Astrocyte (in vitro differentiated cells and primary cell): ENCODE data around the gene KDM7A. TPM values are rescaled to one million over a fixed set of nuclear protein-coding genes. Genes with fewer than 3 reads are reported as not detected.

Experiments
- DNase-seq: peaks from one replicate; pipeline ENCODE4 v3.0.0-alpha.2; 2010; ENCODE audit warnings: low read depth
- FAIRE-seq: peaks from 2 replicates; lab custom pipeline; 2011; peaks lifted over from hg19 to GRCh38; lab: Jason Lieb, UNC
- H2AFZ ChIP-seq: 2 replicates; pipeline ENCODE4 v1.6.0; 2012; ENCODE audit warnings: low read depth, low read length, inconsistent platforms
- H3K27ac ChIP-seq: 2 replicates; pipeline ENCODE4 v1.5.1; 2011; ENCODE audit warnings: low read depth, low read length, inconsistent platforms
- H3K27me3 ChIP-seq: 2 replicates; pipeline ENCODE4 v1.6.0; 2011; ENCODE audit warnings: low read length, inconsistent platforms; ENCODE audit not compliant: insufficient read depth
- H3K36me3 ChIP-seq: 2 replicates; pipeline ENCODE4 v1.5.1; 2011; ENCODE audit warnings: low read length, inconsistent platforms; ENCODE audit not compliant: insufficient read depth
- H3K4me1 ChIP-seq: 2 replicates; pipeline ENCODE4 v1.5.1; 2011; ENCODE audit warnings: low read length, inconsistent platforms; ENCODE audit not compliant: insufficient read depth
- H3K4me2 ChIP-seq: 2 replicates; pipeline ENCODE4 v1.6.0; 2012; ENCODE audit warnings: low read length, inconsistent platforms
- H3K4me3 ChIP-seq: 2 replicates; pipeline ENCODE4 v1.5.1; 2011; ENCODE audit warnings: low read depth, mild to moderate bottlenecking, low read length, inconsistent platforms; ENCODE audit not compliant: insufficient read depth
- H3K79me2 ChIP-seq: 2 replicates; pipeline ENCODE4 v1.6.0; 2012; ENCODE audit warnings: mild to moderate bottlenecking, low read length, inconsistent platforms; ENCODE audit not compliant: insufficient read depth
- H3K9ac ChIP-seq: 2 replicates; pipeline ENCODE4 v1.6.0; 2012; ENCODE audit warnings: mild to moderate bottlenecking, low read length, inconsistent platforms
- H3K9me3 ChIP-seq: 2 replicates; pipeline ENCODE4 v1.5.1; 2012; ENCODE audit warnings: low read depth, mild to moderate bottlenecking, low read length, inconsistent platforms; ENCODE audit not compliant: insufficient read depth
- H4K20me1 ChIP-seq: 2 replicates; pipeline ENCODE4 v1.6.0; 2012; ENCODE audit warnings: low read length, inconsistent platforms; ENCODE audit not compliant: insufficient read depth
- H3K27ac Mint-ChIP-seq: one replicate; pipeline ENCODE4 v1.8.0; 2021; ENCODE audit warnings: mild to moderate bottlenecking, mixed read lengths; ENCODE audit not compliant: unreplicated experiment
- H3K27me3 Mint-ChIP-seq: one replicate; pipeline ENCODE4 v1.8.0; 2021; ENCODE audit warnings: low read depth, mixed read lengths; ENCODE audit not compliant: unreplicated experiment
- H3K36me3 Mint-ChIP-seq: one replicate; pipeline ENCODE4 v1.8.0; 2021; ENCODE audit warnings: low read depth, mixed read lengths; ENCODE audit not compliant: unreplicated experiment
- H3K4me1 Mint-ChIP-seq: one replicate; pipeline ENCODE4 v1.8.0; 2021; ENCODE audit warnings: low read depth, mixed read lengths; ENCODE audit not compliant: unreplicated experiment
- H3K4me3 Mint-ChIP-seq: one replicate; pipeline ENCODE4 v1.8.0; 2021; ENCODE audit warnings: mild to moderate bottlenecking, moderate library complexity, mixed read lengths; ENCODE audit not compliant: unreplicated experiment
- H3K9me3 Mint-ChIP-seq: one replicate; pipeline ENCODE4 v1.8.0; 2021; ENCODE audit warnings: mild to moderate bottlenecking, mixed read lengths; ENCODE audit not compliant: unreplicated experiment
- CTCF ChIP-seq: IDR thresholded peaks from 2 replicates; pipeline ENCODE4 v1.5.1; 2011; ENCODE audit warnings: low read depth, mild to moderate bottlenecking, inconsistent platforms, low read length, moderate library complexity; ENCODE audit not compliant: insufficient read depth
- EZH2 ChIP-seq: IDR thresholded peaks from 2 replicates; pipeline ENCODE4 v1.6.1; 2012; ENCODE audit warnings: mild to moderate bottlenecking, low read length, inconsistent platforms; ENCODE audit not compliant: insufficient read depth
- total RNA-seq: library from RNA; stranded (reverse); gene quantifications from 2 replicates; pipeline ENCODE4 v1.2.1, GENCODE V29; 2021

Gene KDM7A
- total RNA-seq, 1 donor from 2014 or later = 5.4 TPM

DNA sequence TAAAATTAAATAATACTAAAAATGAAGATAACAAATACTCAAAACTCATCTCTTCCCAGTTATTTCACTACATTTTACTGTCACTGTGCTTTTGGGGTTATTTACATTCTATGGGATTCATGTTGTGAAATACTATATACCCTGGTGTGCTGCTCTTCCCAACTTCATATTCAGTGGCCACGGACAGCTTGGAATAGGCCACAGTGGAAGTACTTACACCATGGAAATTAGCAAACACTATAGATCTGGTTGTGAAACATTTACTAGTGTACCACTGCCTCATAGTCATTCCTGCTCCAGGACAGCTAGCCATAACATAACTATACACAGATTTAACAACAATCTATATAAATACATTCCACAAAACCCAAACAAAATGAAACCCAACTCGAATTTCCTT lies 21.2 kb upstream of the KDM7A start:
- Histone ChIP-seq H3K27me3 (no peaks in the 10 kb centered on the region), H3K4me1 (peaks cover 13% of the 10 kb centered on the region), H2AFZ (no peak overlapping the region), H3K79me2 (no peaks in the 10 kb centered on the region), H3K27ac (no peak overlapping the region), H3K36me3 (no peaks in the 10 kb centered on the region), H3K9ac (no peak overlapping the region), H3K4me2 (no peak overlapping the region), H4K20me1 (no peaks in the 10 kb centered on the region), H3K9me3 (no peaks in the 10 kb centered on the region), H3K4me3 (no peak overlapping the region)
- H3K9me3 Mint-ChIP-seq = peaks cover 16% of the 10 kb centered on the region
- H3K36me3 Mint-ChIP-seq = no peaks in the 10 kb centered on the region
- FAIRE-seq = no peak
- DNase-seq = no peak
- no peak for TF ChIP-seq EZH2
- TF ChIP-seq CTCF = no peak
- H3K27me3 Mint-ChIP-seq = peaks cover 18% of the 10 kb centered on the region
- H3K4me1 Mint-ChIP-seq = peaks cover 4% of the 10 kb centered on the region
- no peak overlapping the region for H3K4me3 Mint-ChIP-seq
- H3K27ac Mint-ChIP-seq = no peak overlapping the region

DNA sequence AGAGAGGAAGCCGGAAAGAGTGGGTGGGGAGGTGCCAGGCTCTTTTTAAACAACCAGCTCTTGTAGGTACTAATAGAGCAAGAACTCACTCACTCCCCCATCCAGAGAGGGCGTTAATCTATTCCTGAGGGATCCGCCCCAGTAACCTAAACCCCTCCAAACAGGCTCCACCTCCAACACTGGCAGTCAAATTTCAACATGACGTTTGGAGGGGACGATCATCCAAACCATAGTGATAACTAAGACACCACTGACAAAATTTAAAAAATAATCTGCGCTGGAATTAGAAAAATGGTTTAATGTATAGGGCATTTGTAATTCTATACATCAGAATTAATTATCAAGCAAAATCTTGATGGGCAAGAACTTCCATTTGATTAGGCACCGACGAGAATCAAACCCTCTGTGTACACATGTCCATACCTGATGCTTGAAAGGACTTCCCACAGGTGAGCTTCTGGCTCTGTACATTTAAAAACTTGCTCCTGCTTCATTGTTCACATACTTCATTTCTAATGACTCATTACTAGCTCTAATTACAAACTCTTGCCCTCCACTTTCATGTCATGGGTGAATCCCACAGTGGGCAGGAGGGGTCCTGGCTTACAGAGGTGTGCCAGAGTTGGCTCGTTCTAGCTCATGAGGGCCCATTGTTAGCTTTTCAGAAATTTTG lies 20.6 kb upstream of the KDM7A start:
- Histone ChIP-seq H3K36me3 (no peaks in the 10 kb centered on the region), H3K79me2 (no peaks in the 10 kb centered on the region), H3K9me3 (no peaks in the 10 kb centered on the region), H3K4me3 (no peak overlapping the region), H3K27me3 (no peaks in the 10 kb centered on the region), H3K4me1 (peaks cover 13% of the 10 kb centered on the region), H2AFZ (no peak overlapping the region), H4K20me1 (no peaks in the 10 kb centered on the region), H3K27ac (no peak overlapping the region), H3K9ac (no peak overlapping the region), H3K4me2 (no peak overlapping the region)
- TF ChIP-seq CTCF (no peak), EZH2 (no peak)
- Mint-ChIP-seq H3K27me3 (peaks cover 21% of the 10 kb centered on the region), H3K4me3 (no peak overlapping the region), H3K4me1 (peaks cover 4% of the 10 kb centered on the region), H3K9me3 (peaks cover 13% of the 10 kb centered on the region), H3K27ac (no peak overlapping the region), H3K36me3 (no peaks in the 10 kb centered on the region)
- DNase-seq (no peak), FAIRE-seq (no peak)
